Daoy (cell line): Measurements from ENCODE around the gene RUNX1. TPM values are rescaled to one million over a fixed set of nuclear protein-coding genes. Genes with fewer than 3 reads are reported as not detected.

ENCODE experiments used
- DNase-seq: peaks from one replicate; pipeline ENCODE4 v3.0.0-alpha.2; 2015; ENCODE audit warnings: low read depth
- total RNA-seq: library from RNA; depleted of rRNA; stranded (reverse); fragments of >200 nt; shearing (Covaris generic); gene quantifications from 2 replicates; pipeline ENCODE4 v1.2.3, GENCODE V29; 2014

Gene RUNX1
- total RNA-seq, 1 experiment from 2014 or later = 9.5 TPM

DNA sequence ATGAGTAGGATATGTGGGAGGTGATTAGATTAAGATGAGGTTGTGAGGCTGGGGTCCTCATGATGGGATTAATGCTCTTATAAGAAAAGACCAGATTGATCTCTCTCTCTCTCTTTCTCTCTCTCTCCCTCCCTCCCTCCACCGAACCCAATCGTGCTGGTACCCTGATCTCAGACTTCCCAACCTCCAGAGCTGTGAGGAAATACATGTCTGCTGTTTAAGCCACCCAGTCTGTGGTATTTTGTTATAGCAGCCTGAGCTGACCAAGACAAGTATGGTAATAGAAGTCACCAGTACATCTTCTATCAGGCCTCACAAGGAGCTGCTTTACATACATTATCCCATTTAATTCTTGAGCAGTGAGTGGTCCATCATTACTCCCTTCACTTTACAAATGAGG, 149.8 kb downstream of the RUNX1 start:
- DNase-seq = no peak

GRCh38 chr21:34897828-34898227, 151.3 kb downstream of the RUNX1 start:
- DNase-seq = no peak

GRCh38 chr21:34894401-34894800, 154.7 kb downstream of the RUNX1 start:
- no peak for DNase-seq

GRCh38 chr21:34892209-34892608, 156.9 kb downstream of the RUNX1 start:
- DNase-seq = peak; percentile 42

DNA sequence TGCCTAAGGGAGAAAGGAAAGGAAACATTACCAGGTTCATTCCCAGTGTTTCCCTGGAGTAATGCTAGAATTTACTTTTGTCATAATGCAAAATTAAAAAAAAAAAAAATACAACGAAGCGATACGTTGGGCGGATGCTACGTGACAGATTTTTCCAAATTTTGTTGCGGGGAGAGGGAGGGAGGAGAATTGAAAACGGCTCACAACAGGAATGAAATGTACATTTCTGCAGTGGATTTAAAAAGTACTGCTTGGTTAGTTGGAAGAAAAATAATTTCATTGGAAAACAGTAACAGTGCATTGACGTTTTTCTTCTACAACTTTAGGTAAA, 157.5 kb downstream of the RUNX1 start:
- no peak for DNase-seq

- DNase-seq = peak; percentile 72
Measured at GRCh38 chr21:34890724-34891612, 158.1 kb downstream of the RUNX1 start.

DNA sequence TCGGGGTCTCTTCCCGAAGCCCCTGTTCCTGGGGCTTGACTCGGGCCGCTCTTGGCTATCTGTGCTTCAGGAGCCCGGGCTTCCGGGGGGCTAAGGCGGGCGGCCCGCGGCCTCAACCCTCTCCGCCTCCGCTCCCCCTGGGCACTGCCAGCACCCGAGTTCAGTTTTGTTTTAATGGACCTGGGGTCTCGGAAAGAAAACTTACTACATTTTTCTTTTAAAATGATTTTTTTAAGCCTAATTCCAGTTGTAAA, 158.7 kb downstream of the RUNX1 start:
- no peak for DNase-seq

GRCh38 chr21:34889676-34890469, 159.2 kb downstream of the RUNX1 start:
- peak; percentile 93 for DNase-seq

GRCh38 chr21:34889320-34889675, 159.8 kb downstream of the RUNX1 start:
- peak; percentile 85 for DNase-seq

- DNase-seq = peak; percentile 98
Measured at GRCh38 chr21:34888569-34889319, 160.4 kb downstream of the RUNX1 start.

DNA sequence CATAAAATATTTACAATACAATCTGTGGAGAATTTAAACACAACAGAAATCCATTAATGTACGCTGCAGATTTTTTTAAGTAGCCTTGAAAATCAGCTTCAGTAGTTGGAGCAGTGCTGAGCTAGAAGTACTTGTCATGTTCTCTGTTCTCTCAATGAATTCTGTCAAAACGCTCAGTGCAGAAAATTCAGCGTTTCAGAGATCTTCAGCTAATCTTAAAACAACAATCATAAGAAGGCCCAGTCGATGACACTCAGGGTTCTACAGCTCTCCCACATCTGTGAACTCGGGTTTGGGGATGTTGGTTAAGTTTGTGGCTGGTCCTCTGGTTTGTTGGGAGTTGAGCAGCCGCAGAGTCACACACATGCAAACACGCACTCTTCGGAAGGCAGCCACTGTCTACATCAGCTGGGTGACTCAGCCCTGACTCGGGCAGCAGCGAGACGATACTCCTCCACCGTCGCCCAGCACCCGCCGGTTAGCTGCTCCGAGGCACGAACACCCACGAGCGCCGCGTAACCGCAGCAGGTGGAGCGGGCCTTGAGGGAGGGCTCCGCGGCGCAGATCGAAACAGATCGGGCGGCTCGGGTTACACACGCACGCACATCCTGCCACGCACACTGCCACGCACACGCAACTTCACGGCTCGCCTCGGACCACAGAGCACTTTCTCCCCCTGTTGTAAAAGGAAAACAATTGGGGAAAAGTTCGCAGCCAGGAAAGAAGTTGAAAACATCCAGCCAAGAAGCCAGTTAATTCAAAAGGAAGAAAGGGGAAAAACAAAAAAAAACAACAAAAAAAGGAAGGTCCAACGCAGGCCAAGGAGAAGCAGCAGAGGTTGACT, 161.2 kb downstream of the RUNX1 start:
- peak; percentile 98 for DNase-seq

GRCh38 chr21:34887105-34887442, 162.0 kb downstream of the RUNX1 start:
- no peak for DNase-seq

GRCh38 chr21:34886240-34887104, 162.6 kb downstream of the RUNX1 start:
- DNase-seq = peak; percentile 51

- peak; percentile 41 for DNase-seq
Measured at GRCh38 chr21:34885626-34886239, 163.4 kb downstream of the RUNX1 start.

- peak; percentile 39 for DNase-seq
Measured at GRCh38 chr21:34885125-34885524, 164.0 kb downstream of the RUNX1 start.

DNA sequence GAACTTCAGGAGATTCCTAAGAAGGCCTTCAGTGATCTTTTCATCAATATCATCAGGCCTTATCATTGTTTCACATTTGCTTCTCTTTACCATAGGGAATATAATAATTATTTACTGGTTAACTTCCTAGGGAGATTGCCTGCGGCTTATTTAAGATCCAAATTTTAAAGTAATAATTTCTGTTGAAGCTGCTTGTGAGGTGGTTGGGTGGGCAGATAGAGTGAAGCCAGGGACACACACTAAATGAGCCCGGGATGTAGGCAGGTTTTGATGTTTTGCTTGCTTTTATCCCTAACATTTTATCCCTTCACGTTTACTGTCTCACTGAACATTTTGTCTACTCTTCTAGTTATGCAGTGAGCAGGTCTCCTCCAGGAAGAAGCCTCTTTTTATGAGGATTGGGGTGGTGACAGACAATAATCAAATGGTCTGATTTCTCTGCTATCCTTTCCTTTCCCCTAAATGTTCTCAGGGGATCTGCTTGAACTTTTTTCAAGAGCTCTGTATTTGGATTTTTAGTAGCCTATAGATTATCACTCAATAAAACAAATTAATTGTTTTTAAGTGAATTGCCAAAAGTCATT, 164.7 kb downstream of the RUNX1 start:
- no peak for DNase-seq

GRCh38 chr21:34883491-34884271, 165.4 kb downstream of the RUNX1 start:
- no peak for DNase-seq

DNA sequence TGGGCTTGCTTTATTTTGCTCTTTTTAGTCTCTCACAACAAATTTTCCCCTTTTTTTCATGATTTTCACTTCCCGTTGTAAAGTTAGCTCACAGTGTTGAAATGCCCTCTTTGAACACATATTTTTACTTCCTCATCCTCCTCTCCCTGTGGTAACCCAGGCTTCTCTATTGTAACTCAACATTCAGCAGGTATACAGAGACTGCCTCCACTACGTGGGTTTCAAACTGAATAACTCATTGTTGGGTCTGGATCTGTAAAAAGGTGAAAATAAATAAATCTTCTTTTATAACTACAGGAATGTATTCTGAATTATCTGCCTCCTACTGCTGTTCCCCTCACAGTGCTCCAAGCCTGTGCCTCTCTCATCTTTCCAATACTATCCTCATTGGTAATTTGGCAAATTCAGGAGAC, 166.4 kb downstream of the RUNX1 start:
- DNase-seq = no peak

GRCh38 chr21:34881839-34882371, 167.2 kb downstream of the RUNX1 start:
- peak; percentile 72 for DNase-seq
